Small intestine (tissue), 7 donors: ENCODE results near the gene KRTAP10-10. TPM values are rescaled to one million over a fixed set of nuclear protein-coding genes. Genes with fewer than 3 reads are reported as not detected.

Source experiments
- DNase-seq, 2 donors: peaks; one replicate each; pipeline versions ENCODE4 v3.0.0 to v3.0.0-alpha.2; 2013
- FAIRE-seq: peaks from 2 replicates; lab custom pipeline; 2012; peaks lifted over from hg19 to GRCh38; lab: Jason Lieb, UNC
- H3K27ac ChIP-seq, 3 donors: one replicate each; pipeline ENCODE4 v1.5.1; 2013; ENCODE audit warnings: low read length in 2 of 3, mild to moderate bottlenecking in 2 of 3, control low read depth in 1 of 3, inconsistent platforms in 1 of 3, low read depth in 1 of 3, moderate library complexity in 1 of 3
- H3K27me3 ChIP-seq, 3 donors: one replicate each; pipeline ENCODE4 v1.6.1; 2013; ENCODE audit warnings: low read length in 3 of 3, inconsistent platforms in 1 of 3; ENCODE audit not compliant: control insufficient read depth in 3 of 3, insufficient read depth in 3 of 3
- H3K36me3 ChIP-seq, 3 donors: one replicate each; pipeline ENCODE4 v1.6.1; 2013; ENCODE audit warnings: low read length in 3 of 3, inconsistent platforms in 1 of 3, low read depth in 1 of 3, mild to moderate bottlenecking in 1 of 3, moderate library complexity in 1 of 3; ENCODE audit not compliant: control insufficient read depth in 3 of 3, insufficient read depth in 2 of 3
- H3K4me1 ChIP-seq, 3 donors: one replicate each; pipeline ENCODE4 v1.6.1; 2013; ENCODE audit warnings: low read length in 2 of 3, inconsistent platforms in 1 of 3, low read depth in 1 of 3, mild to moderate bottlenecking in 1 of 3, moderate library complexity in 1 of 3; ENCODE audit not compliant: control insufficient read depth in 3 of 3, insufficient read depth in 2 of 3
- H3K4me3 ChIP-seq, 3 donors: one replicate each; pipeline ENCODE4 v1.5.1; 2013; ENCODE audit warnings: low read length in 3 of 3, control low read depth in 1 of 3, inconsistent platforms in 1 of 3, low read depth in 1 of 3, mild to moderate bottlenecking in 1 of 3, moderate library complexity in 1 of 3
- H3K9me3 ChIP-seq, 2 donors: one replicate each; pipeline ENCODE4 v1.6.1; 2013; ENCODE audit warnings: low read depth in 1 of 2, low read length in 1 of 2; ENCODE audit not compliant: control insufficient read depth in 2 of 2, insufficient read depth in 1 of 2
- WGBS, 3 donors: extraction: QIAGEN DNeasy Blood & Tissue Kit; methylation state at CpG; one replicate each; pipeline ENCODE4 v1.1.7; 2013; 5-methylcytosine and 5-hydroxymethylcytosine counted together
- polyA plus RNA-seq, 4 donors: library from polyadenylated mRNA; stranded (reverse) in 3 of 4; unstranded in 1 of 4; fragments of 200-250 nt in 3 of 4; fragments of 120-200 nt in 1 of 4; gene quantifications; one replicate each; pipeline versions ENCODE4 v1.2.1 to v1.2.3, GENCODE V29; 2013
- donor health status: healthy with polysubstance abuse.
- donor health status: control.
- donor health status: control.
- donor health status: Bipolar disorder and iron deficiency.
- donor health status: healthy.

Gene KRTAP10-10
- polyA plus RNA-seq, 4 donors: not detected

- peaks cover 0 to under 1% (median 0%) of the 10 kb centered on the region in 3 donors for H3K27me3 ChIP-seq
- 72 to 84% (median 80%) methylated on average over 4 of the region's 4 CpGs for WGBS, 3 donors
- H3K9me3 ChIP-seq: peaks cover 0 to 18% of the 10 kb centered on the region in 2 donors
- no peak overlapping the region for H3K4me3 ChIP-seq
- H3K36me3 ChIP-seq: no peaks in the 10 kb centered on the region
- no peaks in the 10 kb centered on the region for H3K4me1 ChIP-seq
- DNase-seq (no peak), FAIRE-seq (no peak)
- H3K27ac ChIP-seq: no peak overlapping the region
These were observed 25.6 kb upstream of the KRTAP10-10 start for GRCh38 chr21:44611551-44611950.

GRCh38 chr21:44612029-44612486, 25.1 kb upstream of the KRTAP10-10 start, which contains the start of gene KRTAP10-8:
TSS of gene KRTAP10-8 (plus strand) at chr21:44612079. CDS start at chr21:44612101, 22 bp downstream.
- Histone ChIP-seq H3K4me3 (no peak within 1 kb of the TSS), H3K27me3 (peaks cover 0 to 2% (median 0%) of the 10 kb centered on the region in 3 donors), H3K36me3 (no peaks in the 10 kb centered on the region), H3K4me1 (no peaks in the 10 kb centered on the region), H3K9me3 (peaks cover 0 to 18% of the 10 kb centered on the region in 2 donors), H3K27ac (no peak within 1 kb of the TSS)
- 41 to 84% (median 63%) methylated on average over 8 of the region's 8 CpGs for WGBS, 3 donors
- DNase-seq: no peak
- FAIRE-seq: no peak

- Histone ChIP-seq H3K4me3 (no peak overlapping the region), H3K36me3 (no peaks in the 10 kb centered on the region), H3K27ac (no peak overlapping the region), H3K9me3 (peaks cover 0 to 18% of the 10 kb centered on the region in 2 donors), H3K27me3 (peaks cover 0 to 2% (median 0%) of the 10 kb centered on the region in 3 donors), H3K4me1 (no peaks in the 10 kb centered on the region)
- FAIRE-seq: no peak
- WGBS, 3 donors: 70 to 85% (median 77%) methylated on average over 12 to 13 of the region's 13 CpGs
- DNase-seq: no peak
These were observed 24.4 kb upstream of the KRTAP10-10 start for GRCh38 chr21:44612669-44613229.

- Histone ChIP-seq H3K36me3 (no peaks in the 10 kb centered on the region), H3K4me3 (no peak overlapping the region), H3K27me3 (peaks cover 0 to 2% (median 0%) of the 10 kb centered on the region in 3 donors), H3K9me3 (peaks cover 0 to 18% of the 10 kb centered on the region in 2 donors), H3K4me1 (peaks cover 0 to 2% (median 0%) of the 10 kb centered on the region in 3 donors), H3K27ac (no peak overlapping the region)
- no peak for DNase-seq
- no peak for FAIRE-seq
- WGBS, 3 donors: 79 to 87% (median 86%) methylated on average over 20 to 26 of the region's 26 CpGs
These were observed 23.6 kb upstream of the KRTAP10-10 start for GRCh38 chr21:44613386-44614155.

GRCh38 chr21:44614161-44614631, 23.0 kb upstream of the KRTAP10-10 start:
- H3K4me3 ChIP-seq: no peak overlapping the region
- peaks cover 0 to 18% of the 10 kb centered on the region in 2 donors for H3K9me3 ChIP-seq
- H3K4me1 ChIP-seq: peaks cover 0 to 2% (median 0%) of the 10 kb centered on the region in 3 donors
- DNase-seq (no peak), FAIRE-seq (no peak)
- H3K27ac ChIP-seq: no peak overlapping the region
- H3K27me3 ChIP-seq: peaks cover 0 to 2% (median 0%) of the 10 kb centered on the region in 3 donors
- H3K36me3 ChIP-seq: no peaks in the 10 kb centered on the region
- WGBS, 3 donors: 79 to 85% (median 79%) methylated on average over 20 of the region's 20 CpGs

GRCh38 chr21:44614961-44615391, 22.2 kb upstream of the KRTAP10-10 start:
- no peaks in the 10 kb centered on the region for H3K36me3 ChIP-seq
- no peak overlapping the region for H3K27ac ChIP-seq
- peaks cover 0 to 2% (median 0%) of the 10 kb centered on the region in 3 donors for H3K4me1 ChIP-seq
- H3K27me3 ChIP-seq: peaks cover 0 to 2% (median 0%) of the 10 kb centered on the region in 3 donors
- DNase-seq (no peak), FAIRE-seq (no peak)
- no peak overlapping the region for H3K4me3 ChIP-seq
- 83 to 87% (median 84%) methylated on average over 28 of the region's 28 CpGs for WGBS, 3 donors
- peaks cover 0 to 18% of the 10 kb centered on the region in 2 donors for H3K9me3 ChIP-seq

GRCh38 chr21:44615466-44615865, 21.7 kb upstream of the KRTAP10-10 start:
- H3K36me3 ChIP-seq: no peaks in the 10 kb centered on the region
- peaks cover 0 to 13% of the 10 kb centered on the region in 2 donors for H3K9me3 ChIP-seq
- peaks cover 0 to 2% (median 0%) of the 10 kb centered on the region in 3 donors for H3K4me1 ChIP-seq
- H3K27ac ChIP-seq: no peak overlapping the region
- 68 to 80% (median 79%) methylated on average over 8 of the region's 8 CpGs for WGBS, 3 donors
- H3K4me3 ChIP-seq: no peak overlapping the region
- DNase-seq: no peak
- peaks cover 0 to 2% (median 0%) of the 10 kb centered on the region in 3 donors for H3K27me3 ChIP-seq
- no peak for FAIRE-seq

- no peaks in the 10 kb centered on the region for H3K36me3 ChIP-seq
- H3K27ac ChIP-seq: no peak overlapping the region
- H3K4me3 ChIP-seq: no peak overlapping the region
- FAIRE-seq: no peak
- no peak for DNase-seq
- H3K4me1 ChIP-seq: peaks cover 0 to 2% (median 0%) of the 10 kb centered on the region in 3 donors
- peaks cover 0 to 2% (median 0%) of the 10 kb centered on the region in 3 donors for H3K27me3 ChIP-seq
- peaks cover 0 to 9% of the 10 kb centered on the region in 2 donors for H3K9me3 ChIP-seq
- 74 to 82% (median 79%) methylated on average over 17 of the region's 17 CpGs for WGBS, 3 donors
These were observed 21.1 kb upstream of the KRTAP10-10 start for GRCh38 chr21:44615911-44616590.
